T-helper 1 cell treated with Interleukin-12 subunit alpha and Interleukin-12 subunit beta and Interleukin-4 antibody, amounts not matched to agents 30 μg/mL and 1 μg/mL, for 36 hours (primary cell): ENCODE data around the gene TPH2.

ENCODE experiments used
- H3K27ac Mint-ChIP-seq: one replicate; pipeline ENCODE4 v1.8.0; 2021; ENCODE audit warnings: mild to moderate bottlenecking, mixed read lengths
- H3K27me3 Mint-ChIP-seq: one replicate; pipeline ENCODE4 v1.8.0; 2021; ENCODE audit warnings: low read depth, mixed read lengths
- H3K36me3 Mint-ChIP-seq: one replicate; pipeline ENCODE4 v1.8.0; 2021; ENCODE audit warnings: low read depth, mixed read lengths
- H3K4me1 Mint-ChIP-seq: one replicate; pipeline ENCODE4 v1.8.0; 2021; ENCODE audit warnings: low read depth, mixed read lengths
- H3K4me3 Mint-ChIP-seq: one replicate; pipeline ENCODE4 v1.8.0; 2021; ENCODE audit warnings: mild to moderate bottlenecking, moderate library complexity, mixed read lengths
- H3K9me3 Mint-ChIP-seq: one replicate; pipeline ENCODE4 v1.8.0; 2021; ENCODE audit warnings: mixed read lengths

Gene TPH2

GRCh38 chr12:72075891-72076557, 137.4 kb downstream of the TPH2 start:
- Mint-ChIP-seq H3K4me3 (no peak overlapping the region), H3K9me3 (peaks cover 10% of the 10 kb centered on the region)

GRCh38 chr12:72076558-72076915, 137.9 kb downstream of the TPH2 start:
- peaks cover 4% of the 10 kb centered on the region for H3K27me3 Mint-ChIP-seq
- H3K27ac Mint-ChIP-seq, result no peak overlapping the region
- no peaks in the 10 kb centered on the region for H3K4me1 Mint-ChIP-seq
- peaks cover 6% of the 10 kb centered on the region for H3K9me3 Mint-ChIP-seq
- H3K4me3 Mint-ChIP-seq, result no peak overlapping the region
- no peaks in the 10 kb centered on the region for H3K36me3 Mint-ChIP-seq

More at GRCh38 chr12:72075891-72076557, 137.4 kb downstream of the TPH2 start:
- H3K27me3 Mint-ChIP-seq, result peaks cover 4% of the 10 kb centered on the region
- no peak overlapping the region for H3K27ac Mint-ChIP-seq
- H3K36me3 Mint-ChIP-seq, result no peaks in the 10 kb centered on the region
- no peaks in the 10 kb centered on the region for H3K4me1 Mint-ChIP-seq

GRCh38 chr12:72077111-72077820, 138.6 kb downstream of the TPH2 start:
- peaks cover 4% of the 10 kb centered on the region for H3K27me3 Mint-ChIP-seq
- H3K4me1 Mint-ChIP-seq, result no peaks in the 10 kb centered on the region
- no peak overlapping the region for H3K4me3 Mint-ChIP-seq
- no peak overlapping the region for H3K27ac Mint-ChIP-seq
- H3K36me3 Mint-ChIP-seq, result no peaks in the 10 kb centered on the region
- H3K9me3 Mint-ChIP-seq, result peaks cover 4% of the 10 kb centered on the region

- Mint-ChIP-seq H3K36me3 (no peaks in the 10 kb centered on the region), H3K27ac (no peak overlapping the region), H3K4me3 (no peak overlapping the region), H3K9me3 (peaks cover 4% of the 10 kb centered on the region), H3K4me1 (no peaks in the 10 kb centered on the region), H3K27me3 (peaks cover 4% of the 10 kb centered on the region)
Measured at GRCh38 chr12:72081777-72082176, 143.1 kb downstream of the TPH2 start.
